IPS-NIHi7 (cell line): ENCODE results near the gene ZNF487.
A peak's percentile ranks its signal among the peaks of the same experiment; 100 is the strongest.
"Not testable (repeated sequence)": the region's sequence is repeated elsewhere in the genome, so short reads cannot be mapped to it uniquely, and the experiment has no call there.

ENCODE experiments used
- DNase-seq: peaks from one replicate; pipeline ENCODE4 v3.0.0; 2012; ENCODE audit warnings: mixed read lengths; ENCODE audit errors: extremely low spot score

The ZNF487 gene

GRCh38 chr10:43404704-43405084, 32.2 kb upstream of the ZNF487 start:
- no peak for DNase-seq

- DNase-seq, result no peak
These were observed 29.7 kb upstream of the ZNF487 start for GRCh38 chr10:43407148-43407575.

- DNase-seq, result peak; percentile 66
These were observed 29.2 kb upstream of the ZNF487 start for GRCh38 chr10:43407576-43408330.

- no peak for DNase-seq
These were observed 28.6 kb upstream of the ZNF487 start for GRCh38 chr10:43408331-43408709.

GRCh38 chr10:43408710-43409384, 28.1 kb upstream of the ZNF487 start, which contains the start of gene HNRNPF:
Gene HNRNPF (minus strand): TSS chr10:43409186. CDS start chr10:43387884, 21,302 bp downstream.
- peak; percentile 84 for DNase-seq

- DNase-seq, result no peak
These were observed 27.4 kb upstream of the ZNF487 start for GRCh38 chr10:43409385-43410109.

GRCh38 chr10:43410345-43410744, 26.6 kb upstream of the ZNF487 start:
- no peak for DNase-seq

- no peak for DNase-seq
These were observed 25.4 kb upstream of the ZNF487 start for GRCh38 chr10:43411536-43411935.

- no peak for DNase-seq
These were observed 21.4 kb upstream of the ZNF487 start for GRCh38 chr10:43415544-43415943.

GRCh38 chr10:43417950-43418768, 18.8 kb upstream of the ZNF487 start:
- no peak for DNase-seq

GRCh38 chr10:43419997-43420368, 16.9 kb upstream of the ZNF487 start:
- no peak for DNase-seq

GRCh38 chr10:43420369-43421200, 16.3 kb upstream of the ZNF487 start:
- peak; percentile 73 for DNase-seq

- no peak for DNase-seq
These were observed 15.8 kb upstream of the ZNF487 start for GRCh38 chr10:43421201-43421507.

- no peak for DNase-seq
These were observed 15.4 kb upstream of the ZNF487 start for GRCh38 chr10:43421519-43421918.

- not testable (repeated sequence) for DNase-seq
These were observed 15.0 kb upstream of the ZNF487 start for GRCh38 chr10:43421944-43422343.

GRCh38 chr10:43424416-43424815, 12.5 kb upstream of the ZNF487 start:
- DNase-seq, result no peak

GRCh38 chr10:43426476-43426875, 10.4 kb upstream of the ZNF487 start:
- DNase-seq, result not testable (repeated sequence)

GRCh38 chr10:43427166-43427825, 9.6 kb upstream of the ZNF487 start:
- no peak for DNase-seq

- DNase-seq, result no peak
These were observed 5.8 kb upstream of the ZNF487 start for GRCh38 chr10:43430926-43431663.
